Dedifferentiated amniotic fluid mesenchymal stem cell (primary cell): Measurements from ENCODE around the gene KIF5A.
"Not testable (repeated sequence)": the region's sequence is repeated elsewhere in the genome, so short reads cannot be mapped to it uniquely, and the experiment has no call there.

Source experiments
- DNase-seq: peaks from one replicate; pipeline ENCODE4 v3.0.0-alpha.2; 2016; ENCODE audit errors: extremely low spot score

Gene KIF5A

DNA sequence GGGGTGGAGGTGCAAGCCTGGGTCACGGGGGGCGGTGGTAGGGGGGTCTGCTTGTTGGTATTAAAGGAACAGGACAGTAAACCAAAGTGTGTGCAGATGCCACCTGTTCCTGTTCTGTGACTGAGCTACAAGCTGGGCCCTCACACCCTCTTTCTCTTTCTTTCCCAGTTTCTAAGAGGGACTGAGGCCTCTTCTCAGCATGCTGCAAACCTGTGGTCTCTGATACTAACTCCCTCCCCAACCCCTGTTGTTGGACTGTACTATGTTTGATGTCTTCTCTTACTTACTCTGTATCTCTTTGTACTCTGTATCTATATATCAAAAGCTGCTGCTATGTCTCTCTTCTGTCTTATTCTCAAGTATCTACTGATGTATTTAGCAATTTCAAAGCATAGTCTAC lies 34.2 kb downstream of the KIF5A start:
- DNase-seq: no peak

DNA sequence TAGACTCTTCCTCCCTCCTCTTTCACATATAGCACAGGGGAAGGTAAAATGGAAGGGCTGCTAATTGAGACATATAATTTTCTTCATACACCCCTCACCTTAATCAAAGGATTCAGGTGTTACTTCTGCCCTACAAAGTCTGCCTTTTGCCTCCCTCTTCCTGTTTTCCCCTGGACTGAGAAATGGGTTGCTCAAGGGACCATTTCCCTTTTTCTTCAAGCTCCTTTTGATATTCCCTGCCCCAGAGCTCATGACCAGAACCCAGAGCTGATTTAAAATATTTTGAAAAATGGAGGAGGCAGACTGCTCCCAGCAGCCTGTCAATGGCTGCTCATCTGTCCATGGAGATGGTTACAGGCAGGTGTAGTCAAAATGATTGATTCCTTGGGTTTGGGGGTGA lies 34.8 kb downstream of the KIF5A start:
- no peak for DNase-seq

DNA sequence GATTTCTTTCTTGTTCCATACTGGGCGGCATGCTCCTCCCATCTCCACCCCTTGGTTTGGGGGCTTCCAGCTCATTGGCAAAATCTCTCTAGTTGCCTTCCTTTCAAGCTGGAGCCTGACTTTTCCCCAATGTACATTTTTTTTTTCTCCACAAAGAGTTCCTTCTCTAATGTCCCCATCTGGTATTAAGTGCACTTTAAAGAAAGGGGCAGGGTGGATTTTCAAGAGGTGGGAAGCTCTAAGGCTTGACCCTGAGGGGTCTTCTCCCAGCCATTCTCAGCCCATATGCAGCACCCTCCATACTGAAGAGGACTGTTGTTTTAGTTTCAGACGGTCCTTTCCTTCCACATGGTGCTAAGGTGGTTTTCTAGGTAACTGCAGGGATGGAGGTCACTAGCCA lies 35.3 kb downstream of the KIF5A start:
- no peak for DNase-seq

DNA sequence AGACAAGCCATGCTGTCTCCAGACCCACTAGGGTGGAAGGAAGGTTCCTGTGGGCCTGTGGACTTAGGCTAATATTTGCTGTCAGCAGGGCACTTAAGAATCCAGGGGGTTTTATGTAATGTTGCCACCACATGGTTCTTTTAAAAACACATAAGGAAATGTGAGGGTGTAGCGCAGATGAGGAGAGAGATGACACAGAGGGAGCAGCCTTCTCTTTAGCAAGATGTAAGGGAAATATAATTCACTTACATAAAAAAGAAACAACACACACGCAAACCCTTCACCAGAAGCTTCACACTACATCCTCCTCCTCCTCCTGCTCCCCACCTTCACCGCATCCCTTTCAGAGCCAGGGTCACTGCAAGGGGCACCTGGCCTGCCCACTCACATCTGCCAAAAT lies 36.3 kb downstream of the KIF5A start:
- no peak for DNase-seq

DNA sequence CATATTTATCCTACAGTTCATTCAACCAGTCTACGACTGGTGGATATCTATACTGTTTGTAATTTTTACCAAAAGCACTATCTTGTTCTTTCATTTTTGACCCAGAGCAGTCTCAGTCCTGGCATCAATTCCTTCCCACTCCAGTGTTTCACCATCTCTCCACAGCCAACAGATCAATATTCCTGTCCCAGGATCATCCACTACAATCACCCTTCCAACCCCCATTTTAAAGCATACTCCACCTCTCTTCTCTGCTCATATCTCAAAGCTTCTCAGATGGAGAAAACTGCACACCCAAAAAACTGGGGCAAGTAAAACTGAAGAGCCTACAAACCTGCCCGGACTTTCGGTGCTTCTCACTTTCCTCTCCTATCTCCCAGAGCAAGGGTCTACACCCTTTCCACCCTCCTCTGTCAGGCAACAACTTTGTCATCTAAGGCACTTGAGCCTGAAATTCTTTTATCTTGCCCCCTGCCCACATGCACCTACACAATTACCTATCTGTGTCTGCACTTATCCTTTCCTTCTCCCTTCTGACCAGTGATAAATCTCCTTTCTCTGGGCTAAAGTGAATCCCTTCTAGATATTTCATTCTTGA lies 37.1 kb downstream of the KIF5A start:
- DNase-seq: no peak

DNA sequence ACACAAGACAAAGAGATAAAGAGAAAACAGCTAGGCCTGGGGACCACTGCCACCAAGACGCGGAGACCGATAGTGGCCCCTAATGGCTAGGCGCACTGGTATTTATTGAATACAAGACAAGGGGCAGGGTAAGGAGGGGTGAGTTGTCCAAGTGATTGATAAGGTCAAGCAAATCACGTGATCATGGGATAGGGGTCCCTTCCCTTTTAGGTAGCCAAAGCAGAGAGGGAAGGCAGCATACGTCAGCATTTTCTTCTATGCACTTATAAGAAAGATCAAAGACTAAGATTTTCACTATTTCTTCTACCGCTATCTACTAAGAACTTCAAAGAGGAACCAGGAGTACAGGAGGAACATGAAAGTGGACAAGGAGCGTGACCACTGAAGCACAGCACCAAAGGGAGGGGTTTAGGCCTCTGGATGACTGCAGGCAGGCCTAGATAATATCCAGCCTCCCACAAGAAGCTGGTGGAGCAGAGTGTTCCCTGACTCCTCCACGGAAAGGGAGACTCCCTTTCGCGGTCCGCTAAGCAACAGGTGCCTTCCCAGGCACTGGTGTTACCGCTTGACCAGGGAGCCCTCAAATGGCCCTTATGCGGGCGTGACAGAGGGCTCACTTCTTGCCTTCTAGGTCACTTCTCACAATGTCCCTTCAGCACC lies 39.2 kb downstream of the KIF5A start:
- not testable (repeated sequence) for DNase-seq

DNA sequence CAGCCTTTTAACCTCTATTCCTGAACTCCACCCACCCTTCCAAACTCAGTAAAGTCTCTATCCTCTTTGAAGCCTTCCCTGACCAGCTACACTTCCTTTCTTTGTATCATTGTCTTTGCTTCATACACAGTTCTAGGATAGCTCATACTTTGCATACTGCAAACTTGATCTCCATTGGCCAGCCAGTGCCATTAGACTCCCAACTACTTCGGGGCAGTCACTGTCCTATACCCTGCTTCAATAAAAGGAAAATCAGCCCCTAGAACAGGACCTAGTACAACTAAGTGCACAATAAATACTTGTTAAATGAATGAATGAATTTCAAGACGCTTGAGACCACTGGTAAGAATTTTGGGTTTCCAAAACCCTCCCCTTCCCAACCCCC lies 40.6 kb downstream of the KIF5A start:
- no peak for DNase-seq

DNA sequence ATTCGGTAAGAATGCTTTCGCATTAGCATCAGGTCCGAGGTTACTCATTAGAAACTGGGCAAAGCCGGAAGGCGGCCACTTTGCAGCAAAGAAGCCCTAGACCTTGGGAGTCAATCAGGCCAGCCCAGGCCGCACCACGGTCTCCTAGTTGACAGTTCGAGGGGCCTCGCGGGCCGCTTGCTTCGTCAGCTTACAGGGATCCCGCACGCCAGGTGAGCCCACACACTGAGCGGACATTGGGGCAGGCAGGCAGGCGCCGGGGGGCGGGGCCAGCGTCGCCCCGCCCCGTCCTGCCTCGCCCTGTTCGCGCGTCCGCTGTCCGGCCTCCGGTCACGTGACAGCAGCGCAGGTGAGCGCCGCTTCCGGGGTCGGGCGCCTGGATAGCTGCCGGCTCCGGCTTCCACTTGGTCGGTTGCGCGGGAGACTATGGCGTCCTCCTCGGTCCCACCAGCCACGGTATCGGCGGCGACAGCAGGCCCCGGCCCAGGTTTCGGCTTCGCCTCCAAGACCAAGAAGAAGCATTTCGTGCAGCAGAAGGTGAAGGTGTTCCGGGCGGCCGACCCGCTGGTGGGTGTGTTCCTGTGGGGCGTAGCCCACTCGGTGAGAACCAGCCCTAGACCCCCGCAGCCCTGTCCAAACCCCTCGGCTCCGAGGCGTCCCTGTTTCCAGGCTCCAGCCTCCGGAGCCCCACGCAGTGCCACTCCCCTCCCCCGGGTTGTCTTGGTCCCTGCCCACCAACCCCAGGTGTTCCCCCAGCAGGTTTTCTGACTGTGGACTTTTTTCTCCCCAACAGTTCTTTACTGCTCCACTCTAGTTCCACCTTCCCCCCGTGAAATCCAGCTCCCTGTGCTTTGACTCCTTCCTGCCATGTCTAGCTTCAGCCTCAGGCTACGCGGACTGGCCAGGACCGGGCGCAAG lies 41.3 kb downstream of the KIF5A start, which contains the start of gene PIP4K2C:
Gene PIP4K2C, plus strand, starts transcription at position 329 of the 918 bp plus-strand sequence. Its CDS starts 98 bp downstream, at position 427.
- no peak for DNase-seq

DNA sequence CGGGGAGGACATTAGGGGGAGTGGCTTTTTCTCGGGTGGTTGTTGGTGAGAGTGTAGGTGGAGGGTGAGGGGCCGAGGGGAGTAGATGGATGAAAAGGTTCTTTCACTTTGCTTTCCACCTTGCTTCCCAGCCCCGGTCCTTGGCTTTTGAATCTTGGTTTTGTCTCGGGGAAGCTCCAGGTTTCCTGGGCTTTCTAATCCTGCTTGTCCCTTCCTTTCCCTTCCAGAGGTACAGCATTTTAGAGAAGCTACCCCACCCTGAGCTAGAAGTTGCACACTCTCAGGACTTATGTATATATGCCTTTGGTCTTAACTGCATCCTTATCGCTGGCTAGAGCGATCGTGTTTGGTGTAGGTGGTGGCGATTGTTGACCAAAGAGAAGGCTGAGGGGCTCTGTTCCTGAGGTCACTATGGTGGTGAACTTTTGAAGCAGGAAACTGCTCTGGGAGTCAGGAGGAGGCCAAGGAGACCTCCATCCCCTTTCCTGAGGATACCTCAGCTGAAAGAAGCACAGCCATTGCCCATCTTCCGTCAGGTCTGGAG lies 42.0 kb downstream of the KIF5A start:
- no peak for DNase-seq

DNA sequence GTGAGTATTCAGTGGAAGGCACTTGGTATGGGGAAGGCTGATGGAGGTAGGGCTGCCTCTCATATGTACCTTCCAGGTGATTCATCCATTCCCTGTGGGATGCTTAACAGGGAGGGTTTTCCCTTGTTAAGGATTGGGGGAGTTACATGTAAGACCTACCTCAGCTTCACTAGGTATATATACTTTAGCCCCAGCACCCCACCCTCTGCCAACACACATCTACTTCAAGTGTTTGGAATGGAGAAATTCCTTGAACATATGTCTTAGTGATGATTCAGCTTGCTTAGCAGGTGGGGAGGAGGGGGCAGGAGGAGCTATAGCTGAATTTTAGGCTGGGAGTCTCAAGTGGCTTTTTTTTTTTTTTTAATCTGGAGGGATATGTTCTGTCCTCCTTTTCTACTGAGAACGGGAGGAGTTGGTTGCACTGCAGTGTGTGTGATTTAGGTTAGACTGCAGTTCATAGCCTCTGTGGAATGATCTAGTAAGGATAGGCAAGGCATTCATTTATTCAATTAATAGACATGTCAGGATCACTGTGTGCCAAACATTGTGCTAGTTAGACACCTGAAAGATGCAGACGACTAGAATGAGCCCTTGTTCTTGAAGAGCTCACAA lies 42.8 kb downstream of the KIF5A start:
- no peak for DNase-seq

DNA sequence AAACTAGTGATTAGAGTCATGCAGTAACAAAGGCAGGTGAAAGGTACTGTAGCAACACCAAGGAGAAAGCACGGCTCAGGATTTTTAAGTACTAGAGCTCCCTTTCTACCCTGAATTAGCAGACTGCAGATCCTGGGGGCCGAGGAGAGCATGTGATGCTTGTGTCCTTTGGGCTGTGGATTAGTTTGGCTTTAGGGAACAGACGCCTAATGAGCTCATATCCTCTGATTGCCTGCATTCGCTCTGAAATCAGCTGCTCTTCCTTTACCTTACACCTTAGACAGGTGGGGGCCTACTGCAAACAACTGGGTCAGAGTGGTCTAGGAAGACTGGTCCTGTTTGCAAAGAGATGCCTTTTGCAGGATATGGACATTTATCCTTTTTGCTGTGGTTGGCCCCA lies 43.3 kb downstream of the KIF5A start:
- no peak for DNase-seq

DNA sequence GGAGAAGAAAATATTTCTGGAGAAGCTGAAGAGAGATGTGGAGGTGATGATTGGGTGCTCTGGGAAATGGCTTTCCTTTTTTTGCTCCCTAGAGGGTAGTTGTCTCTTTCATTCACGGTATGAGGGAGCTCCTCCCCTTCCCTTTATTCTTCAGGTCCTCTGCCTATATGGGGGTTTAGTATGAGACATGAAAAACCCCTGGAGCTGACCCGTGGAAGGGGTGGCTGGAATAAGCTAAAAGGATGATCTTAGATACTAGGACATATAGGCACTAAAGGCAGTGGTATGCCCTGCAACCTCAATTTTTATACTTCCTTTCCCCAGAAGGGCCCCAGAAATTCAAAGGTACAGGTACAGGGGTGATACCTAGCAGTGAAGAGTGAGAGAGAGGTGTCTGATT lies 50.6 kb downstream of the KIF5A start:
- no peak for DNase-seq

DNA sequence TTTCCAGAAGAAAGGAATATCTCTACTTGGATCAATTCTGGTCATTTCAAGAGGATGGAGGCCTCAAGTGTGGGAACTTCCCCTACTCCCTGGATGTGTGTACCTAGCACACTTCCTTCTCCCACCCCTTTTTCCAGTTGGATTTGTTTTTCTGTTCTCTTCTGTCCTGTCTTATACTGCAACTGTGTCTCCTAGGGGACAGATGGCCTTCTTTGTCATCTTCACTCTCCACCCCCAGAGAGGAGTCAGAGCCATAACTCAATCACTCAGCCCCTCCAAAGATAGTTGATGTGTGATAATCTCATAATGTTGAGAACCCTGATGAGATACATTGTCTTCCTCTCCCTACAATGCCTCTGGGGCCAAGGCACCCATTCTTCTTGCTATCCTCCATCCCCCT lies 52.7 kb downstream of the KIF5A start:
- DNase-seq: no peak

DNA sequence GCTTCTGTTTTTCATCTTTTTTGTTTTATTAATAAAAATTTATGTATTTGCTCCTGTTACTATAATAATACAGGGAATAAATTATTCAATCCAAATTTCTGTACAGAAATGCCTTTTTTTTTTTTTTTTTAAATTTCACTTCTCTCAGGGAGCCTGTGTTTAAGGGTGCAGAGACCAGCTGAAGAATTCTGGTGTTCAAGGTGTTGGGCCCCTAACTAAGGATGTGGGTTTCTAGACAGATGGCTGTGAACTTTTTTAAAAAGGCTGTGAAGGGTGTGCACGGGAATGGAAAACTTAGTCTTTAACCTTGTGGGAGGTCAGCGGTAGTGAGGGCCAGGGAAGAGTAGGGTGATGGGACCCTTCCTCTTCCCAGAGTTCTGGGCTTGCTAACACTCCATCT lies 53.5 kb downstream of the KIF5A start:
- no peak for DNase-seq

DNA sequence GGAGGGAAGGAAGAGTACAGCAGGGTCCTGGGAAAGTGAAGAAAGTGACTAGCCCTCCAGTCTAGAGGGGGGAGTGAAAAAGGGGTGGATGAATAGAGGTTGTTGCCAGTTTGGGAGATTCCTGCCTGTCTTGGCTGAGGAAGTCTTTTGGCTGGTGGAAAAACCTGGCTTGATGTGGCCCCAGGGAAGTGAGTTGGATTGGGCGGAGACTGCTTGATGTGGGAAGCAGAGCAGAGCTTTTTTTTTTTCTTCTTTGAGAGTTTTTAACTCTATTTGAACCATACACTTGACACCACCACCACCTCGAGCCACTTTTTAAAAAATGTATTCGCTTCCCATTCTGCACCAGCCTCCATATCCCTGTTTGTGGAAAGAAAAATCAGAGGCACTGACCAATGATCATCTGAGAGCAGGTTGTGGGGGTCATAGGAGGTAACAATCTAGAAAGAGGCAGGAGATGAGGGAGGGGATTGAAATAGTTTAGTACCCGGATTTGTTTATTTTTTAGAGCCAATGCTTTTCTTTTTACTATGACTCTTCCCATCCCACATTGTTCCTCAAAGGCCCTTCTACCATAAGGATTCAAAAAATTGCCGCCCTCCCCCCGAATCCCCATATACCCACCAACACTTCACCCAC lies 54.1 kb downstream of the KIF5A start:
- DNase-seq: peak; percentile 45

DNA sequence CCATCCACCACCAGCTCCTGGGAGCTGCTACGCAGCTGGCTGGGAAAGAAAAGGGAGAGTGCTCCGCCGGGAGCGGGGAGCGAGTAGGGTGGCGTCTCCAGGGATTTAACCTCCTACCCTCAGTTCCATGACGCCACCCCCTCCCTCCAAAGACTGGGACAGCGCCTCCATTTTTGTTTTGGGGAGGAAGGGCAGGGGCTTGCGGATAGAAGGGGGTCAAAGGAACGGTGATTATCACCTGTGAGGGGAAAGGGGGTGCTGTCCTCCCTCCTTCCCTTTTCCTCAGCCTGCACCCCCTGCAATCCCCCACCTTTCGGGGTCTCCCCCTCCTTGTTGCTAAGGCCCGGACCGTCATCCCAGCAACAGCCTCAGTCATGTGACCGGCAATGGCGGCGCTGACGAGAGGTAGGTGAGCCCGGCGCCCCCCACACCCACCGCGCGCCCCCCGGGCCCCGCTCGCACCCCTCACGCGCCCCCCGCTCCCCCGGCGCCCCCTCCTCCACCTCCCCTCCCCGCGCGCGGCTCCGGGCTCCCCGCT lies 54.7 kb downstream of the KIF5A start, which contains the start of gene DTX3:
Gene DTX3, plus strand, starts transcription at position 371 of the 538 bp plus-strand sequence. CDS start 1,694 bp downstream, outside the sequence.
- DNase-seq: no peak

DNA sequence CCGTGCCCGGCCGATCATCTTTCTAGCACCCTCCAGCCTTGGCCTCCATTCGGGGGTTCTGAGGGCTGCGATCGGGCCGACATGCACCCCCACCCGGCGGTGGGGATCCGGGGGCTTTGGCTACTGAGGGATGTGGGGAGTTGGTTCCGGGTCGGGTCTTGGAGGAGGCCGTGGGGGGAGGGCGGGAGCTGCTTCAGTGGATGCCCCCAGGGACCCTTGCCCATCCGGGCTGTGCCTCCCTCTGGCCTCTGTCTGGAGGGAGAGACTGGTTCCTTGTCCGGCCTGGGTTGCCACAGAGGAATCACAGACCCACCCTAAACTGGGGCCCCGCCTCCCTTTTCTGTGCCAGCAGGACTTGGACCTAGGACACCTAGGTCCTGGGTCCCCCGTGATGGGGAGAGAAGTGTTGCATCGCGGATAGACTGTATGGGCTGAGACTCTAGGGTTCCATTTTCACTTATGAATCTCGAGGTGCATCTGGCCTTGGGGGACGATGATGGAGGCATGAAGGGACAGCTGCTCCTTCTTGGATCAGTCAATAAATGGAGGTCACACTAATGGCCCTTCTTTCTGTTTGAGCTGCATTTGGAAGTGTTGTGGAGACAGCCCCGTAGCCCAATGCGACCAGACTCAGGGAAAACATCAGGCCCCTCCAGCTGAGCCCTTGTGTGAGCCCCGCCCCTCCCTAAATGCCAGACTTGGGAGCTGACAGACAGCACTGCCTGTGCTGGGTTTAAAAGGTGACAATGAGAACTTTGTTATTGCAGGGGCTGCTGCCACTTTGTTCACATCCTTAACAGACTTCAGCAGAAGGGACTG lies 55.4 kb downstream of the KIF5A start:
- DNase-seq: no peak

DNA sequence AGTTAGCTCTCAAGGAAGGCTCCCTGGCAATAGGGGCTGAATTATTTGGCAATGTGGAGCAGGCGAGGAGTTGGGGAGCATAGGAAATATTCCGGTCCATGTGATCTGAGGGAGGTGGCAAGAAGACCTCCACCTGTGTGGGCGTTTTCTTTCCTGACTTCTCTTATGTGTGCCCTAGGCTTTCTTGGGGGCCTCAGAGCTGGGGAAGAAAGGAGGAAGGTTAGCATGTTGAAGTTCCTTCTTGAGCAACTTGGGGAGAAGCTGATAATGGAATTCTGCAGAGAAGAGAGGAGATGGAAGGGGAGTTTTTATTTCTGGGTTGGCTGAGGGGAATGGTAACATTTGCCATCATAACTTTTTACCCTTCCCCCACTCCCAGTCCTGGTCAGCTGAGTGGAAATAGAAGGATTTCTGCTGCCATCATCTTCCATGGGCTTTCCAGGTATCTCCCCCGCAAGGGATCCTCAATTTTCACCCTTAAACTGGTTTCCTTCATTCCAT lies 56.0 kb downstream of the KIF5A start:
- no peak for DNase-seq

DNA sequence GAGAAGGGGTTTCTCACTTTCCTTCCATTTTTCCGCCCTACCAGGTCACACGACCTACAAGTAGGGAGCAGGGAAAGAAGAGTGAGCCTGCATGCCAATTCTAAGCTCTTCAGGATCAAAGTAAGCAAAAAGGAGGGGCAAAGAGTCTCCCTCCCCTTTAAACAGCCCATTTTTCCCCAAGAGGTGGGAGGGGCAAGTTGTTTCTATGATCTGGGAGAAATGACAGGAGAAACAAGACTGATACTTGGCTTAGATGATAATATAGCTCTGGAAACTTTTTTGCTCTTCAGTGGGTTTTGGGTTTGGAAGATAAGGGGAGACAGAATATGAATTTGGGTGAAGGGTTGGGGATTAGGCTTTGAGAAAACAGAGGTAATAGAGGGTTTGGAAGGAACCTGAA lies 56.6 kb downstream of the KIF5A start:
- no peak for DNase-seq

DNA sequence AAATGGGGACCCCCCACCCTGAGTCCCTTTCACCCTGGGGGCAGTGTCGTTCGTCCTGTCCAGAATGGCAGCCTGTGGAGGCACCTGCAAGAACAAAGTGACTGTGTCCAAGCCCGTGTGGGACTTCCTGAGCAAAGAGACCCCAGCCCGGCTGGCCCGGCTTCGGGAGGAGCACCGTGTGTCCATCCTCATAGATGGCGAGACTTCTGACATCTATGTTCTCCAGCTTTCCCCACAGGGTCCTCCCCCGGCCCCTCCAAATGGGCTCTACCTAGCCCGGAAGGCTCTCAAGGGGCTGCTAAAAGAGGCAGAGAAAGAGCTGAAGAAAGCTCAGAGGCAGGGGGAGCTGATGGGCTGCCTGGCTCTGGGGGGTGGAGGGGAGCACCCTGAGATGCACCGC lies 57.0 kb downstream of the KIF5A start:
- no peak for DNase-seq
